Esophagus squamous epithelium (tissue), 5 donors: ENCODE data around the gene COL4A1. TPM values are rescaled to one million over a fixed set of nuclear protein-coding genes. Genes with fewer than 3 reads are reported as not detected.

Experiments used
- DNase-seq: peaks from one replicate; lab custom pipeline; 2025; lab: John Stamatoyannopoulos, UW
- H3K27ac ChIP-seq, 4 donors: fragments of 200-600 bp; sonication (generic); one replicate each; pipeline ENCODE4 v1.5.1; 2016 to 2019; ENCODE audit warnings: mild to moderate bottlenecking in 1 of 4
- H3K27me3 ChIP-seq, 4 donors: fragments of 200-600 bp; sonication (generic); 1 replicate in 3 of 4; 2 replicates in 1 of 4; pipeline versions ENCODE4 v1.5.1 to v1.6.0; 2017 to 2021; ENCODE audit warnings: antibody characterized with exemption in 1 of 4
- H3K36me3 ChIP-seq, 3 donors: fragments of 200-600 bp; sonication (generic); one replicate each; pipeline ENCODE4 v1.5.1; 2016 to 2019
- H3K4me1 ChIP-seq, 3 donors: fragments of 200-600 bp; sonication (generic); one replicate each; pipeline ENCODE4 v1.5.1; 2017 to 2019
- H3K4me3 ChIP-seq, 4 donors: fragments of 200-600 bp; sonication (generic); 1 replicate in 3 of 4; 2 replicates in 1 of 4; pipeline ENCODE4 v1.5.1; 2016 to 2019; ENCODE audit warnings: mild to moderate bottlenecking in 2 of 4, moderate library complexity in 1 of 4
- H3K9me3 ChIP-seq, 3 donors: fragments of 200-600 bp; sonication (generic); one replicate each; pipeline ENCODE4 v1.5.1; 2016 to 2019
- POLR2A ChIP-seq, 4 donors: fragments of 450-650 bp; IDR thresholded peaks; one replicate each; pipeline ENCODE4 v1.6.1; 2017; ENCODE audit warnings: antibody characterized with exemption in 4 of 4, mild to moderate bottlenecking in 4 of 4, moderate library complexity in 3 of 4
- WGBS, 2 donors: methylation state at CpG; one replicate each; pipeline ENCODE4 v1.1.5; 2018; 5-methylcytosine and 5-hydroxymethylcytosine counted together
- intact Hi-C: fragments of 100-400 bp; cut with DNase I; formaldehyde crosslinking; loops from one replicate; pipeline ENCODE4 v1.15.0; 2022
- total RNA-seq, 4 donors: library from RNA; depleted of rRNA; stranded (reverse); fragments of >200 nt; gene quantifications; one replicate each; pipeline ENCODE4 v1.1.0, GENCODE V29; 2016
- TF ChIP-seq, protein P1 (sequence below), 6 experiments: fragments of 450-650 bp in 4 of 6; fragments of 200-600 bp in 2 of 6; sonication (generic) in 2 of 6; IDR thresholded peaks; one replicate each; pipeline ENCODE4 v1.5.1; 2016 to 2019; ENCODE audit warnings: antibody characterized with exemption in 6 of 6, mild to moderate bottlenecking in 4 of 6, moderate library complexity in 4 of 6
- donor health status: DM: yes; HTN: yes; CAD: no.

COL4A1 gene
- total RNA-seq, 4 donors from 2014 or later: 8.9 to 97.1 (median 40.2) TPM

DNA sequence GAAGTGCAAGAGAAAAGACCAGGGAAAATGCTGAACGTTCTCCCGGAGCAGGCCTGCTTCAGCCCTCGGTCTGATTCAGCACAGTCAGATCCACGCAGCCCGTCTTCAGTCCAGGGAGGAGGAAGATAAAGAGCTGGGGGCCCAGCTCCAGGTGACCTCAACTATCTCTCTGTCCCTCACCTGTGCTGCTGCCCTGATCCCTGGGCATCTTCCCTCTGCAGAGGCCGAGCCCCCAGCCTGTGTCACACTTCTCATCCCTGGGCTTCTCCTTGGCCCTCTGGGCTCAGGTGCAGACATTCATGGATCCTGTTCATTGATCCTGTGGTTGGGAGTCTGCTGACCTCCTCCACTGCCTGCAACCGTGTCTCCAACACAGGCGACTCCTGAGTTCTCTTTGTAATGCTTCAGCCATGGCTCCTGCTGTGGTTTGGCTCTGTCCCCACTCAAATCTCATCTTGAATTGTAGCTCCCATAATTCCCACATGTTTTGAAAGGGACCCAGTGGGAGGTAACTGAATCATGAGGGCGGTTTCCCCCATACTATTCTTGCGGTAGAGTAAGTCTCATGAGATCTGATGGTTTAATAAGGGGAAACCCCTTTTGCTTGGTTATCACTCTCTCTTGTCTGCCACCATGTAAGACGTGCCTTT, 28.0 kb upstream of the COL4A1 start:
- intact Hi-C loops: no loop called here
- no peak for TF ChIP-seq POLR2A (IDR thresholded peaks at IDR 0.05)
- TF ChIP-seq, protein P1, sequence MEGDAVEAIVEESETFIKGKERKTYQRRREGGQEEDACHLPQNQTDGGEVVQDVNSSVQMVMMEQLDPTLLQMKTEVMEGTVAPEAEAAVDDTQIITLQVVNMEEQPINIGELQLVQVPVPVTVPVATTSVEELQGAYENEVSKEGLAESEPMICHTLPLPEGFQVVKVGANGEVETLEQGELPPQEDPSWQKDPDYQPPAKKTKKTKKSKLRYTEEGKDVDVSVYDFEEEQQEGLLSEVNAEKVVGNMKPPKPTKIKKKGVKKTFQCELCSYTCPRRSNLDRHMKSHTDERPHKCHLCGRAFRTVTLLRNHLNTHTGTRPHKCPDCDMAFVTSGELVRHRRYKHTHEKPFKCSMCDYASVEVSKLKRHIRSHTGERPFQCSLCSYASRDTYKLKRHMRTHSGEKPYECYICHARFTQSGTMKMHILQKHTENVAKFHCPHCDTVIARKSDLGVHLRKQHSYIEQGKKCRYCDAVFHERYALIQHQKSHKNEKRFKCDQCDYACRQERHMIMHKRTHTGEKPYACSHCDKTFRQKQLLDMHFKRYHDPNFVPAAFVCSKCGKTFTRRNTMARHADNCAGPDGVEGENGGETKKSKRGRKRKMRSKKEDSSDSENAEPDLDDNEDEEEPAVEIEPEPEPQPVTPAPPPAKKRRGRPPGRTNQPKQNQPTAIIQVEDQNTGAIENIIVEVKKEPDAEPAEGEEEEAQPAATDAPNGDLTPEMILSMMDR (IDR thresholded peaks at IDR 0.05): no peak
- no peak for DNase-seq
- no peaks in the 10 kb centered on the region for H3K36me3 ChIP-seq
- H3K9me3 ChIP-seq: no peaks in the 10 kb centered on the region
- 80 to 86% methylated on average over 11 of the region's 11 CpGs for WGBS, 2 donors
- no peaks in the 10 kb centered on the region for H3K27me3 ChIP-seq
- no peak overlapping the region for H3K4me3 ChIP-seq
- H3K4me1 ChIP-seq: peaks cover 0 to 59% (median 24%) of the 10 kb centered on the region in 3 donors
- H3K27ac ChIP-seq: peak overlapping the region; percentile 19 to 90 (median 69)

DNA sequence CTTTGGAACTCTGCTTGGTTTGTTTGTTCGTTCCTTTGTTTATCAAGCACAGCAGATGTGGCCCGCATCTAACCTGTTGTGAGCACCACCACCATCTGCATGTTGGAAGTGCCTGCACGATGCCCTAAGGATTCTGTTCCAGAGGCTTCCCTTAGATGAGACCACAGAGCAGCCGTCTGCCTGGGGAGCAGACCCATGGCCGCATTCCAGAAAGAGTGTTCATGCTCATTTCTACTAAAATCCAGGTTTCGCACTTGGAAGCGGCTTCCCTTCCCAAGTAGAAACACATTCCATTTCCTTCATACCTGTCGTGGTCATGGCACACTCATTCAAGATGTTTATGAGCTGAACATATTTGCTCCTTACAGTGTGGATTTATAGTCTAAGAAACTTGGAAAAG, 27.3 kb upstream of the COL4A1 start:
- Histone ChIP-seq H3K9me3 (no peaks in the 10 kb centered on the region), H3K4me3 (no peak overlapping the region), H3K27ac (peak overlapping the region in 3 of 4 donors; percentile 20 to 50 (median 49)), H3K36me3 (no peaks in the 10 kb centered on the region), H3K4me1 (peaks cover 0 to 53% (median 24%) of the 10 kb centered on the region in 3 donors), H3K27me3 (no peaks in the 10 kb centered on the region)
- intact Hi-C loops: no loop called here
- TF ChIP-seq, protein P1 (IDR thresholded peaks at IDR 0.05): no peak
- no peak for TF ChIP-seq POLR2A (IDR thresholded peaks at IDR 0.05)
- WGBS, 2 donors: 82 to 88% methylated on average over 8 of the region's 8 CpGs
- DNase-seq: no peak

DNA sequence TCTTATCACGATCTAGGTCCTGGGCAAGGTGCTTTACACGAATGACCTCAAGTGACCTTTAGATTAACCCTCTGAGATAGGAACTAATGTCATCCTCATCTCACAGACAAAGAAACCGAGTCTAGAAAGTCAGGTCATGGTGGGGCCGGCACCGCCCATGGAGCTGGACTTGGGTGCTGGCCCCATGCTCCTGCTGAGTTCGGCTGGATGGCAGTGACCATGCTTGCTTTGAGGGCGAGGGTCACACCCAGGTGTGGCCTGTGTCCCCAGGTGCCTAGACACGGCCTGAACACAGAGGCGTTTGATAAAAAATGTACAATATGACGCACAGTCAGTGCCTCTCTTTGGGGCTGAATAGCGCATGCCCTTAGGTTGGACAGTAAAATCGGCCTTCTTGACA, 26.9 kb upstream of the COL4A1 start:
- Histone ChIP-seq H3K27ac (peak overlapping the region in 3 of 4 donors; percentile 20 to 50 (median 37)), H3K9me3 (no peaks in the 10 kb centered on the region), H3K4me3 (no peak overlapping the region), H3K27me3 (no peaks in the 10 kb centered on the region), H3K36me3 (no peaks in the 10 kb centered on the region), H3K4me1 (peaks cover 0 to 49% (median 22%) of the 10 kb centered on the region in 3 donors)
- 81 to 88% methylated on average over 11 to 12 of the region's 12 CpGs for WGBS, 2 donors
- intact Hi-C loops: no loop called here
- TF ChIP-seq, protein P1 (IDR thresholded peaks at IDR 0.05): no peak
- DNase-seq: no peak

DNA sequence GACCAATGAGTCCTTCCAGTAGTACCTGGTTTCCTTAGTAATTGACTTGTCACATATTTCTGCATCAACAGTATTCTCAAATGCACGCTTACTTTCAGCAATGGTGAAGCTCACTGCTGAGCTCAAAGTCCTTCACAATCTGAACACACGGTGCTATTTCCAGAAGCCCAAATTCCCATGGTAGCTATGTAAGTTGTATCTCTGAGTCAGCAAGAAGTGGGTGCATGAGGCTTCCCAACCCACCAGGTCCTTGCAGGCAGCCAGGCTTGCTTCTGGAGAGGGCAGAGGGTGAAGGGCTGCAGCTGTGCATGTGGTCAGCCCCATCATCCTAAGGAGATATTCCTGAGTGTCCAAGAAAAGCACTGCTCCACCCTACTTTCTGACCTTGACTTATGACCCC, 25.8 kb upstream of the COL4A1 start:
- H3K27ac ChIP-seq: peak overlapping the region in 3 of 4 donors; percentile 20 to 37 (median 34)
- peaks cover 0 to 39% (median 20%) of the 10 kb centered on the region in 3 donors for H3K4me1 ChIP-seq
- H3K36me3 ChIP-seq: no peaks in the 10 kb centered on the region
- H3K9me3 ChIP-seq: no peaks in the 10 kb centered on the region
- intact Hi-C loops: no loop called here
- WGBS, 2 donors: 77 to 86% methylated on average over 2 of the region's 2 CpGs
- no peaks in the 10 kb centered on the region for H3K27me3 ChIP-seq
- no peak for TF ChIP-seq POLR2A (IDR thresholded peaks at IDR 0.05)
- TF ChIP-seq, protein P1 (IDR thresholded peaks at IDR 0.05): no peak
- H3K4me3 ChIP-seq: no peak overlapping the region
- DNase-seq: no peak

DNA sequence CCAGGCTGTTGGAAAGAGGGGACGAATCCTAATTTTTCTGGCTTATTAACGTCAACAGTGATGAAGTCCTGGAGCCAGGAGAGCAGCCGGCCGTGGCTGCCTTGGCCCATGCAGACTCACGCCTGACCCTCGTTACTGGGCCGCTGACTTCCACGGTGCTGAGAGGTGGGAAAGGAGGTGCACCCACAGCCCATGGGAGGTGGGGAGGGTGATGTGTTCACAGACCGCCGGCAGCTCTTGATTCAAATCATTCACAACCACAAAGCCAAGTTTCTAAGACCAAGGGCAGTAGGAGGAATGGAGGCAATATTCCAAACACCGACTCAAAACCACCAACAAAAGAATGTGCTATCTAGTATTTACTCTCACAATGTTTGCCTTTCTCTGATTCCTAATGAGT, 24.4 kb upstream of the COL4A1 start:
- no peaks in the 10 kb centered on the region for H3K9me3 ChIP-seq
- DNase-seq: no peak
- WGBS, 2 donors: 65 to 71% methylated on average over 8 to 9 of the region's 11 CpGs
- no peaks in the 10 kb centered on the region for H3K27me3 ChIP-seq
- H3K4me3 ChIP-seq: peak overlapping the region in 1 of 4 donors; percentile 28
- peaks cover 0 to 36% (median 11%) of the 10 kb centered on the region in 3 donors for H3K4me1 ChIP-seq
- H3K27ac ChIP-seq: peak overlapping the region in 3 of 4 donors; percentile 81 to 92 (median 86)
- TF ChIP-seq, protein P1 (IDR thresholded peaks at IDR 0.05): no peak
- TF ChIP-seq POLR2A (IDR thresholded peaks at IDR 0.05): no peak
- intact Hi-C loops: no loop called here
- H3K36me3 ChIP-seq: no peaks in the 10 kb centered on the region
